Small intestine (tissue), 7 donors: Measurements from ENCODE around the gene EPS8L1. TPM values are rescaled to one million over a fixed set of nuclear protein-coding genes. Genes with fewer than 3 reads are reported as not detected.

Experiments
- DNase-seq, 2 donors: peaks; one replicate each; pipeline versions ENCODE4 v3.0.0 to v3.0.0-alpha.2; 2013
- FAIRE-seq: peaks from 2 replicates; lab custom pipeline; 2012; peaks lifted over from hg19 to GRCh38; lab: Jason Lieb, UNC
- H3K27ac ChIP-seq, 3 donors: one replicate each; pipeline ENCODE4 v1.5.1; 2013; ENCODE audit warnings: low read length in 2 of 3, mild to moderate bottlenecking in 2 of 3, control low read depth in 1 of 3, inconsistent platforms in 1 of 3, low read depth in 1 of 3, moderate library complexity in 1 of 3
- H3K27me3 ChIP-seq, 3 donors: one replicate each; pipeline ENCODE4 v1.6.1; 2013; ENCODE audit warnings: low read length in 3 of 3, inconsistent platforms in 1 of 3; ENCODE audit not compliant: control insufficient read depth in 3 of 3, insufficient read depth in 3 of 3
- H3K36me3 ChIP-seq, 3 donors: one replicate each; pipeline ENCODE4 v1.6.1; 2013; ENCODE audit warnings: low read length in 3 of 3, inconsistent platforms in 1 of 3, low read depth in 1 of 3, mild to moderate bottlenecking in 1 of 3, moderate library complexity in 1 of 3; ENCODE audit not compliant: control insufficient read depth in 3 of 3, insufficient read depth in 2 of 3
- H3K4me1 ChIP-seq, 3 donors: one replicate each; pipeline ENCODE4 v1.6.1; 2013; ENCODE audit warnings: low read length in 2 of 3, inconsistent platforms in 1 of 3, low read depth in 1 of 3, mild to moderate bottlenecking in 1 of 3, moderate library complexity in 1 of 3; ENCODE audit not compliant: control insufficient read depth in 3 of 3, insufficient read depth in 2 of 3
- H3K4me3 ChIP-seq, 3 donors: one replicate each; pipeline ENCODE4 v1.5.1; 2013; ENCODE audit warnings: low read length in 3 of 3, control low read depth in 1 of 3, inconsistent platforms in 1 of 3, low read depth in 1 of 3, mild to moderate bottlenecking in 1 of 3, moderate library complexity in 1 of 3
- H3K9me3 ChIP-seq, 2 donors: one replicate each; pipeline ENCODE4 v1.6.1; 2013; ENCODE audit warnings: low read depth in 1 of 2, low read length in 1 of 2; ENCODE audit not compliant: control insufficient read depth in 2 of 2, insufficient read depth in 1 of 2
- WGBS, 3 donors: extraction: QIAGEN DNeasy Blood & Tissue Kit; methylation state at CpG; one replicate each; pipeline ENCODE4 v1.1.7; 2013; 5-methylcytosine and 5-hydroxymethylcytosine counted together
- polyA plus RNA-seq, 4 donors: library from polyadenylated mRNA; stranded (reverse) in 3 of 4; unstranded in 1 of 4; fragments of 200-250 nt in 3 of 4; fragments of 120-200 nt in 1 of 4; gene quantifications; one replicate each; pipeline versions ENCODE4 v1.2.1 to v1.2.3, GENCODE V29; 2013
- donor health status: healthy with polysubstance abuse.
- donor health status: control.
- donor health status: control.
- donor health status: Bipolar disorder and iron deficiency.
- donor health status: healthy.

The EPS8L1 gene
- polyA plus RNA-seq, 4 donors = 11.7 to 23.8 (median 19.1) TPM

DNA sequence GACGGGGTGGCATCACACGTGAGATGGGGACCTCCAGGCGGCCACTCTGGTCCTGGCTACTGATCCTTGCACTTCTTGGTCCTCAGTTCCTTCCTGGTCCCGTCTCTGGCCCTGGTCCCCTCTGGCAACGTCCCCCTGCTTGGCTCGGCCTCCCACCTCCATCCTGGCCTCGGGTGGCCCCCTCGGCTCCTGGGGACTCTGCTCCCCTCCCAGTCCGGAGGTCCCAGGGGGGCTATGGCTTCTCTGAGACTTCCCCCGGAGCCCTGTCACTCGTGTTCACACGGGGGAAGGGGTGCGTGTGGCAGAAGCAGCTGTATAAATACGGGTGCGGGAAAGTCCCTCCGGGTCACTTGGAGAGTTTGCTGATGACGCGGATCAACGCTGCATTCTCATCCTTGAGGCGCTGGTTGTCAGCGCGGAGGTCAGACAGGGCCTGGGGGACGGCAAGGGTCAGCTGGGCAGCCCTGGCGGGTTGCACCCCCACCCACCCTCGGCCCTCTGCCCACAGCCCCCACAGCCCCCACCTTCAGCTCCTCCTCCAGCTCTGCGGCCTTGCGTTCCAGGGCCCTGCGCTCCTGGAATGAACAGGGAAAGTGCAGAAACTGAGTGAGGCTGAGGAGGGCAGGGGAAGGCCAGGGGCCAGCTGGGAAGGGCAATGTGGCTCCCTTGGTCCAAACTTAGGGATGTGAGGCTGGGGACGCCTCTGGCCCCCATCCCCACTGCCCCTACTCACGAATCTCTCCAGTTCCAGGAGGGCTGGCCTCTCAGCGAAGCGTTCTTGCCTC, 15.6 kb downstream of the EPS8L1 start:
- peaks cover 0 to 18% (median 2%) of the 10 kb centered on the region in 3 donors for H3K4me1 ChIP-seq
- DNase-seq (no peak), FAIRE-seq (no peak)
- no peaks in the 10 kb centered on the region for H3K9me3 ChIP-seq
- H3K4me3 ChIP-seq = no peak overlapping the region
- WGBS, 3 donors = 88 to 90% (median 89%) methylated on average over 29 to 32 of the region's 32 CpGs
- peaks cover 0 to 22% (median 0%) of the 10 kb centered on the region in 3 donors for H3K27me3 ChIP-seq
- H3K36me3 ChIP-seq = peaks cover 6 to 60% (median 8%) of the 10 kb centered on the region in 3 donors
- H3K27ac ChIP-seq = no peak overlapping the region

DNA sequence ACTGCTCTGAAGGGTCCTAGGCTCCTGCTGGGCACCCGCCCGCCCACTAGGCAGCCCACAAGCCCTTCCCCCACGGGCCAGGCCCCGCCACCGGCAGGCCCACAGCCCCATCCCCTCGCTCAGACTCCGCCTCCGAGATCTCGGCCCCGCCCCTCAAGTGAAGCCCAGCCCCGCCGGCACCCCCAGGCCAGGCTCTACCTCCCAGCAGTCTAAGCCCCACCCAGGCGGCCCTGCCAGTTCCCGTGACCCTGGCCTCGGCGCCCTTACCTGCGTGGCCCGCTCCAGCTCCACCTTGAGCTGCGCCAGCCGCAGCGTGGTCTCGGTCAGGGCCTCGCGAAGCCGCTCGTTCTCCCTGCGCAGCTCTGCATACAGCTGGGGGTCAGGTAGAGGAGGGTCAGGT, 16.3 kb downstream of the EPS8L1 start:
- no peaks in the 10 kb centered on the region for H3K9me3 ChIP-seq
- DNase-seq (no peak), FAIRE-seq (no peak)
- H3K36me3 ChIP-seq = peaks cover 6 to 62% (median 8%) of the 10 kb centered on the region in 3 donors
- H3K27me3 ChIP-seq = peaks cover 0 to 16% (median 0%) of the 10 kb centered on the region in 3 donors
- WGBS, 3 donors = 87 to 98% (median 93%) methylated on average over 17 to 27 of the region's 27 CpGs
- no peak overlapping the region for H3K4me3 ChIP-seq
- H3K27ac ChIP-seq = no peak overlapping the region
- H3K4me1 ChIP-seq = peaks cover 0 to 15% (median 0%) of the 10 kb centered on the region in 3 donors

- no peak overlapping the region for H3K27ac ChIP-seq
- no peak overlapping the region for H3K4me3 ChIP-seq
- H3K36me3 ChIP-seq = peaks cover 6 to 62% (median 8%) of the 10 kb centered on the region in 3 donors
- no peak for FAIRE-seq
- peaks cover 0 to 8% (median 0%) of the 10 kb centered on the region in 3 donors for H3K27me3 ChIP-seq
- peaks cover 0 to 8% (median 0%) of the 10 kb centered on the region in 3 donors for H3K4me1 ChIP-seq
- no peaks in the 10 kb centered on the region for H3K9me3 ChIP-seq
- WGBS, 3 donors = 89 to 97% (median 93%) methylated on average over 34 to 49 of the region's 49 CpGs
- DNase-seq = no peak
Measured at GRCh38 chr19:55092423-55093318, 17.0 kb downstream of the EPS8L1 start.

- H3K27ac ChIP-seq = no peak overlapping the region
- H3K36me3 ChIP-seq = peaks cover 6 to 68% (median 8%) of the 10 kb centered on the region in 3 donors
- H3K4me1 ChIP-seq = no peaks in the 10 kb centered on the region
- no peaks in the 10 kb centered on the region for H3K9me3 ChIP-seq
- H3K4me3 ChIP-seq = no peak overlapping the region
- WGBS, 3 donors = 90 to 93% (median 92%) methylated on average over 29 to 32 of the region's 32 CpGs
- no peak for FAIRE-seq
- no peak for DNase-seq
- H3K27me3 ChIP-seq = no peaks in the 10 kb centered on the region
Measured at GRCh38 chr19:55094456-55095259, 19.0 kb downstream of the EPS8L1 start.

GRCh38 chr19:55095260-55096060, 19.8 kb downstream of the EPS8L1 start:
- Histone ChIP-seq H3K4me1 (no peaks in the 10 kb centered on the region), H3K36me3 (peaks cover 6 to 74% (median 8%) of the 10 kb centered on the region in 3 donors), H3K27ac (no peak overlapping the region), H3K9me3 (no peaks in the 10 kb centered on the region), H3K4me3 (no peak overlapping the region), H3K27me3 (no peaks in the 10 kb centered on the region)
- DNase-seq (no peak), FAIRE-seq (no peak)
- WGBS, 3 donors = 89 to 91% (median 90%) methylated on average over 21 to 23 of the region's 23 CpGs

DNA sequence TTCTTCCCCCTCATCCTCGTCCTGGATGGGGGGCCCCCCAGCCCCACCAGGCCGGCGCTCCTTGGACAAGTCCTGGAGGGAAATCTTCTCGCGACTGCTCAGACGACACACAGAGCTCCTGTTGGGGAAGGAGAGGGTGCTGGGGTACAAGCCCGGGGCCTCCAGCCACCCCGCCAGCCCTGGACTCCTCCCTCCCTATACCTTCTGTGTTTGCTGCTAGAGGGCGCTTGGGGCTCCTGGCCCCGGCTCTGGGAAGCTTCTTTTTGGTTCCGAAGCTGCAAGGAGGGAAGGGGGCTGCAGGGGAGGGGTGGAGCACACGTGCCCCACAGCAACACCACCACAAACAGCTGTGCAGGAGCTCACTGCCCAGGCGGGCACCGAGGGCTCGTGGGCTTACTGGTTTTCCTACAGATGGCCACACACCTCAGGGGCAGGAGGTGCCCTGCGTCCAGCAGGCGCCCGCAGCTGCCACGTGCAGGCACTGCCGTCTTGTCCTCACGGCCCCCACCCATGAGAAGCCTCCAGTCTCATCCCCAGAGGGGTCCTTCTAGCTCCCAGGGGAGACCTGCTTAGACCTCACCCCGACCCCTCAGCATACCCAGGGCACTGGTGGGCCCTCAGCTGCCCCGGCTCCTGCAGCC, 20.5 kb downstream of the EPS8L1 start:
- Histone ChIP-seq H3K27me3 (no peaks in the 10 kb centered on the region), H3K36me3 (peaks cover 4 to 74% (median 8%) of the 10 kb centered on the region in 3 donors), H3K9me3 (no peaks in the 10 kb centered on the region), H3K27ac (no peak overlapping the region), H3K4me1 (no peaks in the 10 kb centered on the region), H3K4me3 (no peak overlapping the region)
- WGBS, 3 donors = 81 to 87% (median 85%) methylated on average over 20 to 23 of the region's 23 CpGs
- FAIRE-seq = no peak
- DNase-seq = no peak
